Measurements from ENCODE around the gene CFAP61.

CFAP61 gene

DNA sequence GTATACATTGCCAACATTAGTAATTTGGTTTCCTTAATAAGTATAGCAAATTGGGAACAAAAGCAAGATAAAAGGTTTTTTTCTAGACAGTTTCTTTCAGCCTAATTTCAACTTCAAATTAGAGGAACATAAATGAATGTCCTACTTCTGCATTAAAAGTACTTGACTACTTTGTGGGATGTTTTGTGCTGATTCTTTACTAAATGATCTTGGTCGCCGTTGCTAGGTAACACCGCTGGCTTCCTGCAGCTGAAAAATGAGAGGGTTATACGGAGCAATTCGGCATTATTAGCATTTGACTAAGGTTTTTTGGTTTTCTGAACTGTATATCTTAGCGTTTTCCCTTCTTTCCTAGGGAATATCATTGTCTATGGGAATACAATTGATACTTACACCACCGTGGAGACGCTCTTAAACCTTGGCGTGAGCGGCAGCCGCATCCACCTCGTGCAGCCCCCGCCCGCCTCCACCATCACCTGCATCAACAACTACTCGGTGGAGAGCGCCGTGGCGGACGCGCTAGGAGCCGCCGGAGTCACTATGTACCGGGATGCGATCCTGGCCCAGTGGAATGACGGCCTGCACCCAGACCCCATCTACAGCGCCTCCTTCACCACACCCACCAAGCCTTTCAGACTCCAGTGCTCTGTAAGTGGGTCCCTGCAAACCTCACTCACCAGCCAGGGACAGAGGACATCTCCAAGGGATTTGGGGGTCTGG lies 224.6 kb downstream of the CFAP61 start:
- TF ChIP-seq, protein P1, sequence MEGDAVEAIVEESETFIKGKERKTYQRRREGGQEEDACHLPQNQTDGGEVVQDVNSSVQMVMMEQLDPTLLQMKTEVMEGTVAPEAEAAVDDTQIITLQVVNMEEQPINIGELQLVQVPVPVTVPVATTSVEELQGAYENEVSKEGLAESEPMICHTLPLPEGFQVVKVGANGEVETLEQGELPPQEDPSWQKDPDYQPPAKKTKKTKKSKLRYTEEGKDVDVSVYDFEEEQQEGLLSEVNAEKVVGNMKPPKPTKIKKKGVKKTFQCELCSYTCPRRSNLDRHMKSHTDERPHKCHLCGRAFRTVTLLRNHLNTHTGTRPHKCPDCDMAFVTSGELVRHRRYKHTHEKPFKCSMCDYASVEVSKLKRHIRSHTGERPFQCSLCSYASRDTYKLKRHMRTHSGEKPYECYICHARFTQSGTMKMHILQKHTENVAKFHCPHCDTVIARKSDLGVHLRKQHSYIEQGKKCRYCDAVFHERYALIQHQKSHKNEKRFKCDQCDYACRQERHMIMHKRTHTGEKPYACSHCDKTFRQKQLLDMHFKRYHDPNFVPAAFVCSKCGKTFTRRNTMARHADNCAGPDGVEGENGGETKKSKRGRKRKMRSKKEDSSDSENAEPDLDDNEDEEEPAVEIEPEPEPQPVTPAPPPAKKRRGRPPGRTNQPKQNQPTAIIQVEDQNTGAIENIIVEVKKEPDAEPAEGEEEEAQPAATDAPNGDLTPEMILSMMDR (conservative IDR thresholded peaks at IDR 0.05; ENCODE audit: low read length), result no peak
- no peak for DNase-seq (ENCODE audit: low read depth)
- no peak overlapping the region for H3K4me3 ChIP-seq (ENCODE audit: low read length)

DNA sequence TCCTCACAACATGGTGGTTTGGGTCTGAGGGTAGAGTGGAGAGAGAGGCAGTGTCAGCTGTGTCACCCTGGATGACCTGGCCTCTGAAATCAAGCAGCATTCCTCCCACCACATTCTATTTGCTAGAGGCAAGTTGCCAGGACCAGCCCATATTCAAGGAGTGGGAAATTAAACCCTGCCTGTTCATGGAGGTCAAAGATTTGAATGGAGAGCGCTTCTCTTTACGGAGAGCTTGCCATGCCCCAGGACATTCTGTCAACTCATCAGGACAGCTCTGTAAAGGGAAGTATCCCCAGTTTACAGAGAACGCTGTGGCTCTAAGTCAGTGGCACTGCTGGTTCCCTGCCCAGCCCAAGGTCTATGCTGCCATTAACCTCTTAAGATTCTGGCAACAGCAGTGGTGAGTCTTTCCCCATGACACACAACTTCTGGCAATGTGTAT lies 225.6 kb downstream of the CFAP61 start:
- TF ChIP-seq, protein P1 (conservative IDR thresholded peaks at IDR 0.05; ENCODE audit: low read length), result no peak
- no peak overlapping the region for H3K4me3 ChIP-seq (ENCODE audit: low read length)

DNA sequence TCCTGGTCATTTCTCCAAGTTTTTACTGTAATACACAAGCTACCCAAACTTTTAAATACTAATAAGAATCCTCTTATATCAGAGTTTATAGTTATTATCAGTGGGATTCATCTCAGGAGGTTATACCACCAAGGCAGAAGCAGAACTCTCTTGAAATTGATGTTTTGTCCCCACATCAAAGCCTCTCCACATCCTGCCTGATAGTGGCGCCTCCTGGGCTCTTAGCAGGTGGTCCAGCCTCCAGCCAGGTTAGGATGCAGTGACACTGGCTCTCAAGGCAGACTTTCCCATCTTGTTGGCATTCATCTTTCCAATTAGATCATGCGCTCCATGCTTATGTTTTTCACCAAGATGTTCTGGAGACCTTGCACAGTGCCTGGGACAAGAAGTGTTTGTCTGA lies 233.7 kb downstream of the CFAP61 start:
- no peak overlapping the region for H3K4me3 ChIP-seq (ENCODE audit: low read length)
- no peak for DNase-seq (ENCODE audit: low read depth)
- TF ChIP-seq, protein P1 (conservative IDR thresholded peaks at IDR 0.05; ENCODE audit: low read length), result no peak

More for the DNA sequence above, 225.6 kb downstream of the CFAP61 start:
- DNase-seq (ENCODE audit: low read depth), result no peak

DNA sequence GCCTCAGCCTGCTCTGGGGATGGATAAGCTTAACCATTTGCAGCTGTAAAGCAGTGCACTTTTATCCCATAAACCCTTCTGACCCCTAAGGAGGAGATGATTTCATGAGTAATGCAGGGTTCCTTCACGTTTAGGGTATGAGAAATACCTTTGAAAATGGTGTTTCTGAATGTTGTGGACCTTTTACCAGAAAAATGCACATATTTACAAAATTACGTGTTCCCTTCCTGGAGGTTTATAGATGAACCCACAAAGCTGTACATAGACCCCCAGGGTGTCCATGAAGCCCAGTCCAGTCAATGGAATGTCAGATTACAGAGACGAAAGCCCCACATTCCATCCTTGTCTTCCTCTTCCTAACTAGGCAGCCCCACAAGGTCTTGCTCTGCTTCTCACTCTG lies 237.0 kb downstream of the CFAP61 start:
- DNase-seq (ENCODE audit: low read depth), result no peak

DNA sequence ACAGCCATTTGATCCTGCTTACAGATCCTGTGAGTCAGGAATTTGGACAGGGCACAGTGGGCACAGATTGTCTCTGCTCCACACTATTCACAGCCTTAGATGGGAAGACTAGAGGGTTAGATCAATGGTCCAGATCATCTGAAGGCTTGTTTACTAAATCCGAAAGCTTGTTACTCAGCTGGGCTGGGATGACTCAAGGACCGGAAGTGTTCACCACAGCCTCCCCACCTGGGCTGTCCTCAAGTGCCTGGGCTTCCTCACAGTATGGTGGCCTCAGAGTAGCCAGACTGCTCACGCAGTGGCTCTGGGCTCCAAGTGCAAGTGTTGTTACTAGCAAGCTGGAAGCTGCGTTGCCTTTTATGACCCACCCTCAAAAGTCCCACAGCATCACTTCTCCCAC lies 240.1 kb downstream of the CFAP61 start:
- TF ChIP-seq, protein P1 (conservative IDR thresholded peaks at IDR 0.05; ENCODE audit: low read length), result no peak
- no peak for DNase-seq (ENCODE audit: low read depth)
- H3K4me3 ChIP-seq (ENCODE audit: low read length), result no peak overlapping the region

More for the DNA sequence above, 237.0 kb downstream of the CFAP61 start:
- H3K4me3 ChIP-seq (ENCODE audit: low read length), result no peak overlapping the region
- TF ChIP-seq, protein P1 (conservative IDR thresholded peaks at IDR 0.05; ENCODE audit: low read length), result no peak

DNA sequence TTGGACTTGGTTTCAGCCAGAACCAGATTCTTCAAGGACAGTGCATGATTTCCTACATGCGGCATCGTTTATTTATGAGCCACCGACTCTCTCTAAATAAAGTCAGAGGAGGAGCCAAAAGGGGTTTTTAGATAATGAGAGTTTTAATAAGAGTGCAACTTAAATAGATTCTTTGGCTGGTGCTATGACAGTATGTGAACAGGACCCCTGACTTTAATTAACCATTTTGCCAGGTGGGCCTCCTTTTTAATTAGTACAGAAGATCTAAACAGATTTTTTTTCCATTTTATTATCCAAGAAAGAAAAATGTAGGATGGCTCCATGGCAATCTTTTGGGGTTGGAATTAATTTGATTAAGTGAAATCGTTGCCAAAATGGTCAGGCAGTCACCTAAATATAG lies 240.8 kb downstream of the CFAP61 start:
- no peak overlapping the region for H3K4me3 ChIP-seq (ENCODE audit: low read length)
- TF ChIP-seq, protein P1 (conservative IDR thresholded peaks at IDR 0.05; ENCODE audit: low read length), result no peak
- DNase-seq (ENCODE audit: low read depth), result no peak

DNA sequence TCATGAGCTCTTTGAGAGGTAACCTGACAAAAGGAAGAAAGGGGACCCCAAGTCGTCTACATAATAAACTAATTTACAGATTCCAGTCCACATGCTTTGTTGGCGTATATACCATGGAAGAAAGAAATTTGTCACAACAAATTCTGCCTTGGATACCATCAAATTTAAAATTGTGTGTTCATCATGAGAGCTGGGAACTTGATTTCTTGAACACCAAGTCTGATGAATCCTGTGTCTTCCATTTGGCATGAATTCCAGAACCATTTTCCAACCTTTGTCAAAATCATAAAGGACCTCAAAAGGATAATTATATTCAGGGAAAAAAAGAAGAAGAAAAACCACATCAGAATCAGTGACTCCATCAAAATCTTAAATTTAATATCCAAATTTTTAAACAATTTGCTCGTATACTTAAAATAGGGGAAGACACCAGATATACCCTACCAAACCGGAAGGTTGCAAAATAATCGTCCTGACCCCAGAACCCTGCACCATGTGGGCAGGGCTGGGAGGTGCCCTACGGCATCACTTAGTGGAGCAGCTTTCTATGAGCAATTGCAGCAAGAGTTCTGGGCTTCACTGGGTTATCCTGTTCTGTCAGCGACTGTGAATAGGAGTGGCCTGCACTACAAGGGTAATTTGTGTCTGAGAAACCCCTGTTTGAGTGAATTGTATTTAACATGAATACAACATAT lies 241.5 kb downstream of the CFAP61 start:
- H3K4me3 ChIP-seq (ENCODE audit: low read length), result no peak overlapping the region
- TF ChIP-seq, protein P1 (conservative IDR thresholded peaks at IDR 0.05; ENCODE audit: low read length), result no peak
- no peak for DNase-seq (ENCODE audit: low read depth)

All from AG10803 (cell line).